ENCODE data around the gene SPTSSB.

SPTSSB gene

GRCh38 chr3:161409069-161409468 is 37.8 kb upstream of the SPTSSB start:
- Histone ChIP-seq H3K4me1 (ENCODE audit: insufficient read depth, poor library complexity, severe bottlenecking) (peaks cover 19% of the 10 kb centered on the region), H3K4me3 (ENCODE audit: severe bottlenecking) (no peak overlapping the region), H3K27me3 (ENCODE audit: insufficient read depth, poor library complexity, severe bottlenecking) (no peaks in the 10 kb centered on the region), H3K36me3 (ENCODE audit: low read depth) (no peaks in the 10 kb centered on the region), H3K27ac (ENCODE audit: poor library complexity, severe bottlenecking) (no peak overlapping the region), H3K9me3 (ENCODE audit: severe bottlenecking) (no peaks in the 10 kb centered on the region)
- ATAC-seq (ENCODE audit: low read depth) (no peak), DNase-seq (ENCODE audit: low spot score) (no peak)
- TF ChIP-seq CTCF (IDR thresholded peaks at IDR 0.05; ENCODE audit: poor library complexity, severe bottlenecking): peak; percentile 81

- DNase-seq (ENCODE audit: low spot score): no peak
- Histone ChIP-seq H3K4me3 (ENCODE audit: severe bottlenecking) (no peak overlapping the region), H3K27me3 (ENCODE audit: insufficient read depth, poor library complexity, severe bottlenecking) (no peaks in the 10 kb centered on the region), H3K9me3 (ENCODE audit: severe bottlenecking) (no peaks in the 10 kb centered on the region), H3K36me3 (ENCODE audit: low read depth) (no peaks in the 10 kb centered on the region), H3K4me1 (ENCODE audit: insufficient read depth, poor library complexity, severe bottlenecking) (peaks cover 6% of the 10 kb centered on the region), H3K27ac (ENCODE audit: poor library complexity, severe bottlenecking) (no peak overlapping the region)
- ATAC-seq (ENCODE audit: low read depth): no peak
- TF ChIP-seq CTCF (IDR thresholded peaks at IDR 0.05; ENCODE audit: poor library complexity, severe bottlenecking): no peak
Measured at GRCh38 chr3:161406594-161407555, 35.6 kb upstream of the SPTSSB start.

GRCh38 chr3:161405836-161406235 is 34.5 kb upstream of the SPTSSB start:
- no peak overlapping the region for H3K27ac ChIP-seq (ENCODE audit: poor library complexity, severe bottlenecking)
- H3K36me3 ChIP-seq (ENCODE audit: low read depth): no peaks in the 10 kb centered on the region
- no peaks in the 10 kb centered on the region for H3K27me3 ChIP-seq (ENCODE audit: insufficient read depth, poor library complexity, severe bottlenecking)
- no peak overlapping the region for H3K4me3 ChIP-seq (ENCODE audit: severe bottlenecking)
- H3K9me3 ChIP-seq (ENCODE audit: severe bottlenecking): no peaks in the 10 kb centered on the region
- TF ChIP-seq CTCF (IDR thresholded peaks at IDR 0.05; ENCODE audit: poor library complexity, severe bottlenecking): no peak
- no peaks in the 10 kb centered on the region for H3K4me1 ChIP-seq (ENCODE audit: insufficient read depth, poor library complexity, severe bottlenecking)
- DNase-seq (ENCODE audit: low spot score): no peak
- no peak for ATAC-seq (ENCODE audit: low read depth)

- DNase-seq (ENCODE audit: low spot score) (no peak), ATAC-seq (ENCODE audit: low read depth) (no peak)
- no peaks in the 10 kb centered on the region for H3K36me3 ChIP-seq (ENCODE audit: low read depth)
- H3K4me1 ChIP-seq (ENCODE audit: insufficient read depth, poor library complexity, severe bottlenecking): no peaks in the 10 kb centered on the region
- H3K9me3 ChIP-seq (ENCODE audit: severe bottlenecking): no peaks in the 10 kb centered on the region
- H3K27ac ChIP-seq (ENCODE audit: poor library complexity, severe bottlenecking): no peak overlapping the region
- no peaks in the 10 kb centered on the region for H3K27me3 ChIP-seq (ENCODE audit: insufficient read depth, poor library complexity, severe bottlenecking)
- no peak overlapping the region for H3K4me3 ChIP-seq (ENCODE audit: severe bottlenecking)
- TF ChIP-seq CTCF (IDR thresholded peaks at IDR 0.05; ENCODE audit: poor library complexity, severe bottlenecking): no peak
Measured at GRCh38 chr3:161405087-161405486, 33.8 kb upstream of the SPTSSB start.

- Histone ChIP-seq H3K4me3 (ENCODE audit: severe bottlenecking) (no peak overlapping the region), H3K27ac (ENCODE audit: poor library complexity, severe bottlenecking) (no peak overlapping the region), H3K4me1 (ENCODE audit: insufficient read depth, poor library complexity, severe bottlenecking) (no peaks in the 10 kb centered on the region), H3K9me3 (ENCODE audit: severe bottlenecking) (no peaks in the 10 kb centered on the region), H3K27me3 (ENCODE audit: insufficient read depth, poor library complexity, severe bottlenecking) (no peaks in the 10 kb centered on the region), H3K36me3 (ENCODE audit: low read depth) (no peaks in the 10 kb centered on the region)
- ATAC-seq (ENCODE audit: low read depth) (peak; percentile 67), DNase-seq (ENCODE audit: low spot score) (no peak)
- TF ChIP-seq CTCF (IDR thresholded peaks at IDR 0.05; ENCODE audit: poor library complexity, severe bottlenecking): no peak
Measured at GRCh38 chr3:161403251-161403650, 31.9 kb upstream of the SPTSSB start.

Measured in RWPE2 (cell line).